HFFc6 (cell line): ENCODE results near the gene SULT1A1. TPM values are rescaled to one million over a fixed set of nuclear protein-coding genes. Genes with fewer than 3 reads are reported as not detected.
"Not testable (repeated sequence)": the region's sequence is repeated elsewhere in the genome, so short reads cannot be mapped to it uniquely, and the experiment has no call there.

Experiments
- DNase-seq: peaks from one replicate; pipeline ENCODE4 v3.0.0-alpha.2; 2018
- H3K27ac Mint-ChIP-seq: 2 replicates; pipeline ENCODE4 v1.8.0; 2020; ENCODE audit warnings: mild to moderate bottlenecking, mixed read lengths
- H3K27me3 Mint-ChIP-seq: 2 replicates; pipeline ENCODE4 v1.8.0; 2021; ENCODE audit warnings: mild to moderate bottlenecking, moderate library complexity, mixed read lengths; ENCODE audit not compliant: insufficient read depth
- H3K36me3 Mint-ChIP-seq: 2 replicates; pipeline ENCODE4 v1.8.0; 2021; ENCODE audit warnings: low read depth, mixed read lengths
- H3K4me1 Mint-ChIP-seq: 2 replicates; pipeline ENCODE4 v1.8.0; 2020; ENCODE audit warnings: low read depth, mixed read lengths
- H3K4me3 Mint-ChIP-seq: 2 replicates; pipeline ENCODE4 v1.8.0; 2020; ENCODE audit warnings: mild to moderate bottlenecking, moderate library complexity, mixed read lengths
- H3K9me3 Mint-ChIP-seq: 2 replicates; pipeline ENCODE4 v1.8.0; 2020; ENCODE audit warnings: mild to moderate bottlenecking, mixed read lengths
- CTCF ChIP-seq: fragments of 200-600 bp; sonication (generic); IDR thresholded peaks from 2 replicates; pipeline ENCODE4 v1.5.0; 2021; ENCODE audit warnings: antibody characterized with exemption, mild to moderate bottlenecking
- total RNA-seq, 6 experiments: library from RNA; stranded (reverse); fragmentation: NEBNext Ultra II Directional; extraction: Animal tissue kit (Norgen Biotek cat#: 25700); gene quantifications; 2 replicates in 1 of 6; 3 replicates in 5 of 6; pipeline ENCODE4 v1.2.3, GENCODE V29; 2021

SULT1A1 gene
- total RNA-seq, 6 experiments from 2014 or later: 0.17 to 0.30 (median 0.18) TPM; not detected in 3

GRCh38 chr16:28621481-28622155 lies 11.8 kb upstream of the SULT1A1 start:
- Mint-ChIP-seq H3K4me1 (no peaks in the 10 kb centered on the region), H3K4me3 (no peak overlapping the region), H3K36me3 (no peaks in the 10 kb centered on the region), H3K9me3 (no peaks in the 10 kb centered on the region), H3K27me3 (peaks cover 39% of the 10 kb centered on the region), H3K27ac (no peak overlapping the region)
- DNase-seq: no peak
- no peak for TF ChIP-seq CTCF

- not testable (repeated sequence) for DNase-seq, H3K4me1 Mint-ChIP-seq, H3K27ac Mint-ChIP-seq, H3K4me3 Mint-ChIP-seq, H3K9me3 Mint-ChIP-seq, H3K36me3 Mint-ChIP-seq
- peaks cover 39% of the 10 kb centered on the region for H3K27me3 Mint-ChIP-seq
Observed at GRCh38 chr16:28620316-28620715, 10.5 kb upstream of the SULT1A1 start.

GRCh38 chr16:28617874-28618273 lies 8.0 kb upstream of the SULT1A1 start:
- no peak for DNase-seq
- Mint-ChIP-seq H3K27ac (no peak overlapping the region), H3K4me3 (no peak overlapping the region), H3K9me3 (no peaks in the 10 kb centered on the region), H3K4me1 (no peaks in the 10 kb centered on the region), H3K27me3 (peaks cover 28% of the 10 kb centered on the region), H3K36me3 (no peaks in the 10 kb centered on the region)
- TF ChIP-seq CTCF: no peak

GRCh38 chr16:28616636-28617035 lies 6.8 kb upstream of the SULT1A1 start:
- H3K36me3 Mint-ChIP-seq: no peaks in the 10 kb centered on the region
- TF ChIP-seq CTCF: no peak
- no peak overlapping the region for H3K4me3 Mint-ChIP-seq
- peaks cover 21% of the 10 kb centered on the region for H3K27me3 Mint-ChIP-seq
- no peak overlapping the region for H3K27ac Mint-ChIP-seq
- H3K4me1 Mint-ChIP-seq: no peaks in the 10 kb centered on the region
- no peaks in the 10 kb centered on the region for H3K9me3 Mint-ChIP-seq
- no peak for DNase-seq

- not testable (repeated sequence) for H3K4me3 Mint-ChIP-seq, H3K4me1 Mint-ChIP-seq, H3K36me3 Mint-ChIP-seq, H3K27ac Mint-ChIP-seq, DNase-seq, H3K9me3 Mint-ChIP-seq
- peaks cover 22% of the 10 kb centered on the region for H3K27me3 Mint-ChIP-seq
Observed at GRCh38 chr16:28616224-28616577, 6.4 kb upstream of the SULT1A1 start.

GRCh38 chr16:28615486-28616223 lies 5.8 kb upstream of the SULT1A1 start:
- not testable (repeated sequence) for H3K27ac Mint-ChIP-seq, H3K4me1 Mint-ChIP-seq, H3K36me3 Mint-ChIP-seq, H3K9me3 Mint-ChIP-seq, H3K4me3 Mint-ChIP-seq
- TF ChIP-seq CTCF: peak; percentile 80
- H3K27me3 Mint-ChIP-seq: peaks cover 26% of the 10 kb centered on the region
- peak; percentile 19 for DNase-seq

- peaks cover 28% of the 10 kb centered on the region for H3K27me3 Mint-ChIP-seq
- not testable (repeated sequence) for H3K4me3 Mint-ChIP-seq, H3K36me3 Mint-ChIP-seq, H3K27ac Mint-ChIP-seq, H3K4me1 Mint-ChIP-seq, DNase-seq, H3K9me3 Mint-ChIP-seq
Observed at GRCh38 chr16:28614561-28614960, 4.7 kb upstream of the SULT1A1 start.

- DNase-seq, H3K27ac Mint-ChIP-seq, H3K4me1 Mint-ChIP-seq, H3K36me3 Mint-ChIP-seq, H3K4me3 Mint-ChIP-seq, H3K9me3 Mint-ChIP-seq: not testable (repeated sequence)
- peaks cover 31% of the 10 kb centered on the region for H3K27me3 Mint-ChIP-seq
Observed at GRCh38 chr16:28613912-28614311, 4.1 kb upstream of the SULT1A1 start.

- DNase-seq, H3K4me1 Mint-ChIP-seq, H3K36me3 Mint-ChIP-seq, H3K27ac Mint-ChIP-seq, H3K9me3 Mint-ChIP-seq, H3K4me3 Mint-ChIP-seq: not testable (repeated sequence)
- peaks cover 31% of the 10 kb centered on the region for H3K27me3 Mint-ChIP-seq
Observed at GRCh38 chr16:28612359-28613280, 2.8 kb upstream of the SULT1A1 start.
